ENCODE data around the gene SYT1. TPM values are rescaled to one million over a fixed set of nuclear protein-coding genes. Genes with fewer than 3 reads are reported as not detected.

Gene SYT1
- total RNA-seq, 1 donor from 2014 or later: 33.2 TPM

GRCh38 chr12:78966926-78967325 lies 102.4 kb downstream of the SYT1 start:
- peaks cover 11% of the 10 kb centered on the region for H3K4me1 Mint-ChIP-seq (ENCODE audit: low read depth, unreplicated experiment)
- Histone ChIP-seq H3K4me1 (ENCODE audit: insufficient read depth, low read length) (no peaks in the 10 kb centered on the region), H3K79me2 (ENCODE audit: insufficient read depth, low read length) (no peaks in the 10 kb centered on the region), H3K27ac (ENCODE audit: low read depth, low read length) (no peak overlapping the region), H4K20me1 (ENCODE audit: insufficient read depth, low read length) (no peaks in the 10 kb centered on the region), H3K36me3 (ENCODE audit: insufficient read depth, low read length) (no peaks in the 10 kb centered on the region), H3K4me3 (ENCODE audit: insufficient read depth, low read depth, low read length) (no peak overlapping the region), H3K27me3 (ENCODE audit: insufficient read depth, low read length) (no peaks in the 10 kb centered on the region), H3K9ac (ENCODE audit: low read length) (no peak overlapping the region), H3K9me3 (ENCODE audit: insufficient read depth, low read depth, low read length) (no peaks in the 10 kb centered on the region), H2AFZ (ENCODE audit: low read depth, low read length) (no peak overlapping the region), H3K4me2 (ENCODE audit: low read length) (no peak overlapping the region)
- no peak overlapping the region for H3K4me3 Mint-ChIP-seq (ENCODE audit: unreplicated experiment)
- DNase-seq (ENCODE audit: low read depth) (no peak), FAIRE-seq (no peak)
- TF ChIP-seq, protein P1, sequence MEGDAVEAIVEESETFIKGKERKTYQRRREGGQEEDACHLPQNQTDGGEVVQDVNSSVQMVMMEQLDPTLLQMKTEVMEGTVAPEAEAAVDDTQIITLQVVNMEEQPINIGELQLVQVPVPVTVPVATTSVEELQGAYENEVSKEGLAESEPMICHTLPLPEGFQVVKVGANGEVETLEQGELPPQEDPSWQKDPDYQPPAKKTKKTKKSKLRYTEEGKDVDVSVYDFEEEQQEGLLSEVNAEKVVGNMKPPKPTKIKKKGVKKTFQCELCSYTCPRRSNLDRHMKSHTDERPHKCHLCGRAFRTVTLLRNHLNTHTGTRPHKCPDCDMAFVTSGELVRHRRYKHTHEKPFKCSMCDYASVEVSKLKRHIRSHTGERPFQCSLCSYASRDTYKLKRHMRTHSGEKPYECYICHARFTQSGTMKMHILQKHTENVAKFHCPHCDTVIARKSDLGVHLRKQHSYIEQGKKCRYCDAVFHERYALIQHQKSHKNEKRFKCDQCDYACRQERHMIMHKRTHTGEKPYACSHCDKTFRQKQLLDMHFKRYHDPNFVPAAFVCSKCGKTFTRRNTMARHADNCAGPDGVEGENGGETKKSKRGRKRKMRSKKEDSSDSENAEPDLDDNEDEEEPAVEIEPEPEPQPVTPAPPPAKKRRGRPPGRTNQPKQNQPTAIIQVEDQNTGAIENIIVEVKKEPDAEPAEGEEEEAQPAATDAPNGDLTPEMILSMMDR (IDR thresholded peaks at IDR 0.05; ENCODE audit: insufficient read depth, low read depth, low read length): no peak
- TF ChIP-seq EZH2 (IDR thresholded peaks at IDR 0.05; ENCODE audit: insufficient read depth, low read length): no peak
- no peaks in the 10 kb centered on the region for H3K9me3 Mint-ChIP-seq (ENCODE audit: unreplicated experiment)
- no peaks in the 10 kb centered on the region for H3K27me3 Mint-ChIP-seq (ENCODE audit: low read depth, unreplicated experiment)
- no peak overlapping the region for H3K27ac Mint-ChIP-seq (ENCODE audit: unreplicated experiment)
- no peaks in the 10 kb centered on the region for H3K36me3 Mint-ChIP-seq (ENCODE audit: low read depth, unreplicated experiment)

- no peaks in the 10 kb centered on the region for H3K27me3 Mint-ChIP-seq (ENCODE audit: low read depth, unreplicated experiment)
- H3K36me3 Mint-ChIP-seq (ENCODE audit: low read depth, unreplicated experiment): peaks cover under 1% of the 10 kb centered on the region
- FAIRE-seq: peak; percentile 37
Measured at GRCh38 chr12:78968226-78968625, 103.7 kb downstream of the SYT1 start.

GRCh38 chr12:78970041-78970440 lies 105.5 kb downstream of the SYT1 start:
- no peak overlapping the region for H3K27ac Mint-ChIP-seq (ENCODE audit: unreplicated experiment)
- Histone ChIP-seq H3K79me2 (ENCODE audit: insufficient read depth, low read length) (no peaks in the 10 kb centered on the region), H3K9me3 (ENCODE audit: insufficient read depth, low read depth, low read length) (no peaks in the 10 kb centered on the region), H3K4me1 (ENCODE audit: insufficient read depth, low read length) (no peaks in the 10 kb centered on the region), H3K4me2 (ENCODE audit: low read length) (no peak overlapping the region), H3K4me3 (ENCODE audit: insufficient read depth, low read depth, low read length) (no peak overlapping the region), H3K27me3 (ENCODE audit: insufficient read depth, low read length) (no peaks in the 10 kb centered on the region), H4K20me1 (ENCODE audit: insufficient read depth, low read length) (no peaks in the 10 kb centered on the region), H3K9ac (ENCODE audit: low read length) (no peak overlapping the region), H3K36me3 (ENCODE audit: insufficient read depth, low read length) (no peaks in the 10 kb centered on the region), H2AFZ (ENCODE audit: low read depth, low read length) (no peak overlapping the region), H3K27ac (ENCODE audit: low read depth, low read length) (no peak overlapping the region)
- H3K9me3 Mint-ChIP-seq (ENCODE audit: unreplicated experiment): no peaks in the 10 kb centered on the region
- TF ChIP-seq EZH2 (IDR thresholded peaks at IDR 0.05; ENCODE audit: insufficient read depth, low read length): no peak
- TF ChIP-seq, protein P1 (IDR thresholded peaks at IDR 0.05; ENCODE audit: insufficient read depth, low read depth, low read length): no peak
- H3K27me3 Mint-ChIP-seq (ENCODE audit: low read depth, unreplicated experiment): no peaks in the 10 kb centered on the region
- H3K36me3 Mint-ChIP-seq (ENCODE audit: low read depth, unreplicated experiment): peaks cover 2% of the 10 kb centered on the region
- no peak for FAIRE-seq
- DNase-seq (ENCODE audit: low read depth): peak; percentile 18
- no peaks in the 10 kb centered on the region for H3K4me1 Mint-ChIP-seq (ENCODE audit: low read depth, unreplicated experiment)
- no peak overlapping the region for H3K4me3 Mint-ChIP-seq (ENCODE audit: unreplicated experiment)

More at GRCh38 chr12:78968226-78968625, 103.7 kb downstream of the SYT1 start:
- H3K4me1 Mint-ChIP-seq (ENCODE audit: low read depth, unreplicated experiment): peaks cover 11% of the 10 kb centered on the region
- H2AFZ ChIP-seq (ENCODE audit: low read depth, low read length): no peak overlapping the region
- no peaks in the 10 kb centered on the region for H3K9me3 ChIP-seq (ENCODE audit: insufficient read depth, low read depth, low read length)
- no peaks in the 10 kb centered on the region for H3K27me3 ChIP-seq (ENCODE audit: insufficient read depth, low read length)
- DNase-seq (ENCODE audit: low read depth): no peak
- H3K9ac ChIP-seq (ENCODE audit: low read length): no peak overlapping the region
- no peaks in the 10 kb centered on the region for H3K79me2 ChIP-seq (ENCODE audit: insufficient read depth, low read length)
- TF ChIP-seq, protein P1 (IDR thresholded peaks at IDR 0.05; ENCODE audit: insufficient read depth, low read depth, low read length): no peak
- no peak for TF ChIP-seq EZH2 (IDR thresholded peaks at IDR 0.05; ENCODE audit: insufficient read depth, low read length)
- no peak overlapping the region for H3K4me3 Mint-ChIP-seq (ENCODE audit: unreplicated experiment)
- no peaks in the 10 kb centered on the region for H3K4me1 ChIP-seq (ENCODE audit: insufficient read depth, low read length)
- H3K27ac ChIP-seq (ENCODE audit: low read depth, low read length): no peak overlapping the region
- H3K4me2 ChIP-seq (ENCODE audit: low read length): no peak overlapping the region
- no peaks in the 10 kb centered on the region for H4K20me1 ChIP-seq (ENCODE audit: insufficient read depth, low read length)
- H3K36me3 ChIP-seq (ENCODE audit: insufficient read depth, low read length): no peaks in the 10 kb centered on the region
- no peak overlapping the region for H3K4me3 ChIP-seq (ENCODE audit: insufficient read depth, low read depth, low read length)
- no peak overlapping the region for H3K27ac Mint-ChIP-seq (ENCODE audit: unreplicated experiment)
- no peaks in the 10 kb centered on the region for H3K9me3 Mint-ChIP-seq (ENCODE audit: unreplicated experiment)

All from astrocyte (in vitro differentiated cells and primary cell).